ENCODE measurements around the gene MPP1.
"Not testable (repeated sequence)": the region's sequence is repeated elsewhere in the genome, so short reads cannot be mapped to it uniquely, and the experiment has no call there.

MPP1 gene

GRCh38 chrX:154804957-154805695, at the start of gene MPP1:
MPP1 (minus strand) TSS chrX:154805485; CDS start chrX:154805373, 112 bp downstream.
- peak; percentile 50 for DNase-seq (ENCODE audit: low read depth)

- DNase-seq (ENCODE audit: low read depth), result no peak
These were observed 45.8 kb upstream of the MPP1 start for GRCh38 chrX:154850957-154851611.

GRCh38 chrX:154840856-154841255, 35.6 kb upstream of the MPP1 start:
- DNase-seq (ENCODE audit: low read depth), result no peak

- no peak for DNase-seq (ENCODE audit: low read depth)
These were observed 30.9 kb upstream of the MPP1 start for GRCh38 chrX:154836163-154836562.

- DNase-seq (ENCODE audit: low read depth), result no peak
These were observed 29.3 kb upstream of the MPP1 start, which contains the start of gene SMIM9 for GRCh38 chrX:154834562-154834961. SMIM9 (minus strand) TSS chrX:154834662; CDS start chrX:154830856, 3,806 bp downstream.

GRCh38 chrX:154833746-154834274, 28.5 kb upstream of the MPP1 start:
- no peak for DNase-seq (ENCODE audit: low read depth)

- DNase-seq (ENCODE audit: low read depth), result no peak
These were observed 24.7 kb upstream of the MPP1 start for GRCh38 chrX:154829926-154830442.

GRCh38 chrX:154829134-154829533, 23.8 kb upstream of the MPP1 start:
- no peak for DNase-seq (ENCODE audit: low read depth)

GRCh38 chrX:154828016-154828408, 22.7 kb upstream of the MPP1 start:
- DNase-seq (ENCODE audit: low read depth), result no peak

- no peak for DNase-seq (ENCODE audit: low read depth)
These were observed 22.1 kb upstream of the MPP1 start for GRCh38 chrX:154827194-154828015.

- DNase-seq (ENCODE audit: low read depth), result not testable (repeated sequence)
These were observed 20.3 kb upstream of the MPP1 start for GRCh38 chrX:154825586-154825985.

GRCh38 chrX:154824638-154825037, 19.4 kb upstream of the MPP1 start:
- DNase-seq (ENCODE audit: low read depth), result no peak

GRCh38 chrX:154822029-154822428, 16.7 kb upstream of the MPP1 start:
- no peak for DNase-seq (ENCODE audit: low read depth)

GRCh38 chrX:154821523-154821922, 16.2 kb upstream of the MPP1 start:
- DNase-seq (ENCODE audit: low read depth), result no peak

GRCh38 chrX:154819771-154820341, 14.6 kb upstream of the MPP1 start:
- DNase-seq (ENCODE audit: low read depth), result no peak

- no peak for DNase-seq (ENCODE audit: low read depth)
These were observed 13.9 kb upstream of the MPP1 start for GRCh38 chrX:154818916-154819770.

GRCh38 chrX:154817048-154817618, 11.8 kb upstream of the MPP1 start:
- not testable (repeated sequence) for DNase-seq (ENCODE audit: low read depth)

GRCh38 chrX:154816326-154816898, 11.1 kb upstream of the MPP1 start:
- DNase-seq (ENCODE audit: low read depth), result not testable (repeated sequence)

- no peak for DNase-seq (ENCODE audit: low read depth)
These were observed 10.1 kb upstream of the MPP1 start for GRCh38 chrX:154815274-154815818.

- DNase-seq (ENCODE audit: low read depth), result no peak
These were observed 8.5 kb upstream of the MPP1 start for GRCh38 chrX:154813801-154814200.
